T-cell (primary cell): Measurements from ENCODE around the gene CLEC4D. TPM values are rescaled to one million over a fixed set of nuclear protein-coding genes. Genes with fewer than 3 reads are reported as not detected.

Experiments
- ATAC-seq, 4 experiments: fragments of 200-7000 bp in 3 of 4; fragments of 150-1000 bp in 1 of 4; cut with Tn5 transposase; replicated peaks in 1 of 4; 1 replicate in 3 of 4; 2 replicates in 1 of 4; pipeline ENCODE4 v1.10.0; 2021; ENCODE audit warnings: moderate library complexity in 3 of 4, mild to moderate bottlenecking in 2 of 4, moderate number of reproducible peaks in 1 of 4
- CTCF ChIA-PET, 2 donors: fragments of 300-600 bp; sonication (Branson Sonifier 250); formaldehyde crosslinking; loops; one replicate each; lab custom pipeline; 2022; ENCODE audit warnings: antibody characterized with exemption in 2 of 2; lab: Charles Lee
- POLR2A ChIA-PET, 2 donors: fragments of 300-600 bp; sonication (Branson Sonifier 250); formaldehyde crosslinking; loops; one replicate each; lab custom pipeline; 2022; ENCODE audit warnings: antibody characterized with exemption in 2 of 2; lab: Charles Lee
- DNase-seq, 35 experiments: peaks; one replicate each; pipeline versions ENCODE4 v3.0.0 to v3.0.0-alpha.2; 2013 to 2023
- H3K27ac ChIP-seq: one replicate; pipeline ENCODE4 v1.5.1; 2013; ENCODE audit warnings: low read length
- H3K27me3 ChIP-seq, 2 experiments: replicated peaks in 1 of 2; 1 replicate in 1 of 2; 2 replicates in 1 of 2; pipeline versions ENCODE4 v1.6.1 to v1.7.0; 2013; ENCODE audit warnings: low read length in 1 of 2, mixed read lengths in 1 of 2; ENCODE audit not compliant: control insufficient read depth in 2 of 2, insufficient read depth in 2 of 2; ENCODE audit errors: extremely low read depth in 1 of 2
- H3K36me3 ChIP-seq, 2 donors: 1 replicate in 1 of 2; 2 replicates in 1 of 2; pipeline versions ENCODE4 v1.6.1 to v1.7.0; 2013; ENCODE audit warnings: low read length in 1 of 2; ENCODE audit not compliant: control insufficient read depth in 2 of 2, insufficient read depth in 1 of 2; ENCODE audit errors: extremely low read depth in 1 of 2
- H3K4me1 ChIP-seq, 2 experiments: 1 replicate in 1 of 2; 2 replicates in 1 of 2; pipeline versions ENCODE4 v1.6.1 to v1.7.0; 2013; ENCODE audit warnings: low read length in 2 of 2, mixed read lengths in 1 of 2; ENCODE audit not compliant: insufficient read depth in 2 of 2, control insufficient read depth in 1 of 2; ENCODE audit errors: extremely low read depth in 1 of 2
- H3K4me3 ChIP-seq, 2 donors: 1 replicate in 1 of 2; 2 replicates in 1 of 2; pipeline versions ENCODE4 v1.5.1 to v1.7.0; 2013; ENCODE audit warnings: mild to moderate bottlenecking in 2 of 2, low read length in 1 of 2, moderate library complexity in 1 of 2; ENCODE audit not compliant: control insufficient read depth in 1 of 2; ENCODE audit errors: extremely low read depth in 1 of 2
- H3K9me3 ChIP-seq: 2 replicates; pipeline ENCODE4 v1.7.0; 2013
- H3K27ac Mint-ChIP-seq, 2 donors: one replicate each; pipeline ENCODE4 v1.8.0; 2020 to 2021; ENCODE audit warnings: mild to moderate bottlenecking in 2 of 2, mixed read lengths in 2 of 2
- H3K27me3 Mint-ChIP-seq, 2 donors: one replicate each; pipeline ENCODE4 v1.8.0; 2021 to 2022; ENCODE audit warnings: mixed read lengths in 2 of 2
- H3K36me3 Mint-ChIP-seq: one replicate; pipeline ENCODE4 v1.8.0; 2021; ENCODE audit warnings: mixed read lengths
- H3K4me1 Mint-ChIP-seq, 3 donors: one replicate each; pipeline ENCODE4 v1.8.0; 2020 to 2022; ENCODE audit warnings: mixed read lengths in 3 of 3, mild to moderate bottlenecking in 1 of 3
- H3K4me3 Mint-ChIP-seq, 3 donors: one replicate each; pipeline ENCODE4 v1.8.0; 2020 to 2022; ENCODE audit warnings: mild to moderate bottlenecking in 3 of 3, mixed read lengths in 3 of 3, moderate library complexity in 3 of 3
- H3K9me3 Mint-ChIP-seq, 3 donors: one replicate each; pipeline ENCODE4 v1.8.0; 2020 to 2022; ENCODE audit warnings: mixed read lengths in 3 of 3
- WGBS: methylation state at CpG from one replicate; pipeline ENCODE4 v1.1.5; 2013; ENCODE audit warnings: missing lambda C conversion rate; ENCODE audit not compliant: insufficient coverage; 5-methylcytosine and 5-hydroxymethylcytosine counted together
- total RNA-seq, 35 experiments: library from RNA in 6 of 35; stranded (reverse) in 6 of 35; fragments of 120-200 nt in 1 of 35; gene quantifications; one replicate each; pipeline versions ENCODE4 v1.2.1 to v1.2.4 and lab custom pipeline; 2013 to 2026

The CLEC4D gene
- total RNA-seq (not detected), total RNA-seq (lab: John Stamatoyannopoulos, UW) (0 to 0.14 (median 0) reads per million in 29 experiments)
- not detected for total RNA-seq (2013)

DNA sequence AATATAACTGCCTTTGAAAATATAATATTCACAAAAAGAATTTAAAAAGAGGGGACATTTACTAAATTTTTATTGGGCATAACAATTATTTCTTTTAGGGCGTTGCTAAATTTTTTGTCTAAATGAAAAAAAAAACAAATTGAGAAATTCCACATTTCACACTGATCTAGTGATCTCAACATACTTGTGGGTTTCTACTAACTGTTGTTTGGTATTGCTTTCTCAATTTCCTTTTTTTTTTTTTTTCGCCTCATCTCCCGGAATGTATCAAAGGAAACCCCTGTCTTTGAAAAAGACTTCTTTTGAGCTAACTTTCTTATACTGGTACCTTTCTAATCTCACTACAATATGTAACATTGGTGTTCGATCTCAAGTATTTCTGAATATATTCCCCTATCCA is at the start of gene CLEC4D:
Gene CLEC4D, plus strand, starts transcription at position 248 of the 400 bp plus-strand sequence. CDS start 230 bp downstream, outside the sequence.
- DNase-seq (no peak), ATAC-seq (no peak)
- POLR2A ChIA-PET = interaction anchor here in 1 of 2 donors (0.6 kb wide), 1 partner anchor 9 kb away, joined by 9 read pairs; no protein-coding TSS in a partner anchor
- Histone ChIP-seq H3K4me1 (peaks cover 0 to 13% of the 10 kb centered on the region in 2 experiments), H3K4me3 (no peak within 1 kb of the TSS), H3K27me3 (peaks cover 0 to 16% of the 10 kb centered on the region in 2 experiments), H3K36me3 (no peaks in the 10 kb centered on the region), H3K9me3 (no peaks in the 10 kb centered on the region), H3K27ac (no peak within 1 kb of the TSS)
- CTCF ChIA-PET = interaction anchor here (0.6 to 0.7 kb wide), 2 partner anchors 9 to 1428 kb away, joined by 3 to 4 read pairs; no protein-coding TSS in a partner anchor
- WGBS = no CpG with 5 or more reads among the region's 4 CpGs
- no peak within 1 kb of the TSS for H3K4me3 Mint-ChIP-seq
- no peak within 1 kb of the TSS for H3K27ac Mint-ChIP-seq
- peaks cover 10 to 30% of the 10 kb centered on the region in 2 donors for H3K27me3 Mint-ChIP-seq
- peaks cover 0 to 4% (median 0%) of the 10 kb centered on the region in 3 donors for H3K4me1 Mint-ChIP-seq
- H3K9me3 Mint-ChIP-seq = no peaks in the 10 kb centered on the region
- no peaks in the 10 kb centered on the region for H3K36me3 Mint-ChIP-seq

DNA sequence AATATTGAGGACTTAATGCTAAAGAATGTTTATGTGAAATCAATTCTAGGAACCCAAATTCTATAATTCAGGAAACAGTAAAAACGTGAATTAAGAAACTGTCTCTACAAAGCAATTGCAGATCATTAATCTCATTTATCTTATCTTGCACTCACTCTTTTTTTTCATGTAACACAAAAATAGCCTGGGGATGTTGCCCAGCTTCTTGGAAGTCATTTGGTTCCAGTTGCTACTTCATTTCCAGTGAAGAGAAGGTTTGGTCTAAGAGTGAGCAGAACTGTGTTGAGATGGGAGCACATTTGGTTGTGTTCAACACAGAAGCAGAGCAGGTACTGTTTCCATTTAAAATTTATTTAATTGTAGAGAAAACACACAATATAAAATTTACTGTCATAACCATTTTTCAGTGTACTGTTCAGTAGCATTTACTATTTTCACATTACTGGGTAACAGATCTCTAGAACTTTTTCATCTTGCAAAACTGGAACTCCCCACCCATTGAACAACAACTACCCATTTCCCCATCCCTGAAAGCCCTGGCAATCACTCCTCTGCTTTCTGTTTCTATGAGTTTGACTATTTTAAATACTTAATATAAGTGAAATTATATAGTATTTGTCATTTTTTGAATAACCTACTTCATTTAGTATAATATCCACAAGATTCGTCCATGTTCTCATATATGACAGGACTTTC is 47.9 kb upstream of the CLEC4D start:
- no CpG with 5 or more reads among the region's 2 CpGs for WGBS
- H3K9me3 Mint-ChIP-seq = peaks cover 0 to 15% (median 4%) of the 10 kb centered on the region in 3 donors
- H3K4me3 ChIP-seq = no peak overlapping the region
- H3K27ac Mint-ChIP-seq = no peak overlapping the region
- no peaks in the 10 kb centered on the region for H3K4me1 Mint-ChIP-seq
- H3K27ac ChIP-seq = no peak overlapping the region
- no peaks in the 10 kb centered on the region for H3K4me1 ChIP-seq
- ATAC-seq (no peak), DNase-seq (no peak)
- H3K27me3 ChIP-seq = peaks cover 0 to 4% of the 10 kb centered on the region in 2 experiments
- ChIA-PET POLR2A (no interaction called here), CTCF (no interaction called here)
- no peaks in the 10 kb centered on the region for H3K36me3 Mint-ChIP-seq
- no peaks in the 10 kb centered on the region for H3K36me3 ChIP-seq
- H3K4me3 Mint-ChIP-seq = no peak overlapping the region
- H3K27me3 Mint-ChIP-seq = peaks cover 8 to 12% of the 10 kb centered on the region in 2 donors
- no peaks in the 10 kb centered on the region for H3K9me3 ChIP-seq

DNA sequence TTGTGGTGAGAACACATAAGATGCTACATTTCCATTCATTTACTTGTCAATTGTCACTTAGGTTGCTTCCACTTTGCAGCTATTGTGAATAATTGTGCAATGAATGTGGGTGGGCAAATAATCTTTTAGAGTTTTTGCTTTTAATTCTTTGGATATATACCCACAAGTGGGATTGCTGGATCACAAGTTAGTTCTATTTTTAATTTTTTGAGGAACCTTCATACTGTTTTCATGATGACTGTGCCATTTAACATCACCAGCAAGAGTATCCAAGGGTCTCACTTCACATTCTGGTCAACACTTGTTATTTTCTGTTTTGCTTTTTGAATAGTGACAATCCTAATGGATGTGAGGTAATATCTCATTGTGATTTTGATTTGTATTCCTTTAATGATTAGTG is 47.1 kb upstream of the CLEC4D start:
- H3K4me3 ChIP-seq = no peak overlapping the region
- Mint-ChIP-seq H3K4me3 (no peak overlapping the region), H3K36me3 (no peaks in the 10 kb centered on the region), H3K27me3 (peaks cover 8 to 12% of the 10 kb centered on the region in 2 donors), H3K27ac (no peak overlapping the region), H3K4me1 (no peaks in the 10 kb centered on the region), H3K9me3 (peaks cover 0 to 15% (median 4%) of the 10 kb centered on the region in 3 donors)
- POLR2A ChIA-PET = no interaction called here
- no peaks in the 10 kb centered on the region for H3K36me3 ChIP-seq
- H3K9me3 ChIP-seq = no peaks in the 10 kb centered on the region
- CTCF ChIA-PET = no interaction called here
- no peaks in the 10 kb centered on the region for H3K27me3 ChIP-seq
- ATAC-seq (no peak), DNase-seq (no peak)
- no peak overlapping the region for H3K27ac ChIP-seq
- no peaks in the 10 kb centered on the region for H3K4me1 ChIP-seq

DNA sequence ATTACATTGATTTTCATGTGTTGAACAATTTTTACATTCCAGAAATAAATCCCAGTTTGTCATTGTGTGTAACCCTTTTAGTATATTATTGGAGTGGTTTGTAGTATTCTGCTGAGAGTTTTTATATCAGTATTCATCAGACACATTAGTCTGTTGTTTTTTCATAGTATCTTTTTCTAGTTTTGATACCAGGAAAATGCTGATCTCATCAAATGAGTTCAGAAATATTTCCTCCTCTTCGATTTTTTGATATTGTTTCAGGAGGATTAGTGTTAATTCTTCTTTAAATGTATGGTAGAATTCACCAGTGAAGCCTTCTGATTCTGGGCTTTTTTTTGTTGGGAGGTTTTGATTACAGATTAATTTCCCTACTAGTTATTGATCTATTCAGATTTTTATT is 42.2 kb upstream of the CLEC4D start:
- H3K4me3 ChIP-seq = no peak overlapping the region
- Mint-ChIP-seq H3K36me3 (no peaks in the 10 kb centered on the region), H3K4me1 (no peaks in the 10 kb centered on the region), H3K4me3 (no peak overlapping the region), H3K27me3 (peaks cover 15 to 29% of the 10 kb centered on the region in 2 donors), H3K27ac (no peak overlapping the region), H3K9me3 (peaks cover 0 to 15% (median 4%) of the 10 kb centered on the region in 3 donors)
- DNase-seq = no peak
- ATAC-seq = no peak
- no peaks in the 10 kb centered on the region for H3K27me3 ChIP-seq
- H3K9me3 ChIP-seq = no peaks in the 10 kb centered on the region
- H3K27ac ChIP-seq = no peak overlapping the region
- POLR2A ChIA-PET = no interaction called here
- WGBS = no CpG with 5 or more reads among the region's 1 CpG
- H3K36me3 ChIP-seq = no peaks in the 10 kb centered on the region
- no peaks in the 10 kb centered on the region for H3K4me1 ChIP-seq
- CTCF ChIA-PET = no interaction called here

DNA sequence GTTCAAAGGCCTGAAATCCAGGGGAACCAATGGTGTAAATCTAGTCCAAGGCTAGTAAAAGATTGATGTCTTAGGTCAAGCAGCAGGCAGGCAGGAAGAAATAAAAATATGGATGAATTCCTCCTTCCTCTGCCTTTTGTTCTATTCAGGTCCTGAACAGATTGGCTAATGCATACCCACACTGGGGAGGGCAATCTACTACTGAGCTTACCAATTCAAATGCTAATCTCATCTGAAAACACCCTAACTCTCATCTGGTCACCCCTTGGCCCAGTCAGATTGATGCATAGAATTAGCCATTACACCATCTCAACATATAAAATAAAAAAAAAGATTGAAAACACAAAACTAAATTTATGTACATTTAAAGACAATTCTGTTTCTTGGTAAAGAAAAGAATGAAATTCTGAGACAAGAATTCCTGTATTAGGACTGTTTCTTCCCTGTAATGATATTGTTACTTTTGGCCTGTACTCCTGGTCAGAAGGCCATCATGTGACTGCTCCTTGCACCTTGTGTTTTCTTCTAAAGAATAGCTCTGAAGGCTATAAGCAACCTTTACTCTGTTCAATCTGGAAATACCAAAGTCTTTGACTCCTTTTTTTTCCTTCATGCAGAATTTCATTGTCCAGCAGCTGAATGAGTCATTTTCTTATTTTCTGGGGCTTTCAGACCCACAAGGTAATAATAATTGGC is 37.6 kb upstream of the CLEC4D start:
- Mint-ChIP-seq H3K27ac (no peak overlapping the region), H3K4me1 (no peaks in the 10 kb centered on the region), H3K27me3 (peaks cover 8 to 25% of the 10 kb centered on the region in 2 donors), H3K4me3 (no peak overlapping the region), H3K36me3 (no peaks in the 10 kb centered on the region), H3K9me3 (peaks cover 0 to under 1% (median 0%) of the 10 kb centered on the region in 3 donors)
- ATAC-seq (no peak), DNase-seq (no peak)
- ChIA-PET POLR2A (no interaction called here), CTCF (no interaction called here)
- H3K4me3 ChIP-seq = no peak overlapping the region
- H3K4me1 ChIP-seq = no peaks in the 10 kb centered on the region
- H3K36me3 ChIP-seq = no peaks in the 10 kb centered on the region
- H3K27me3 ChIP-seq = no peaks in the 10 kb centered on the region
- H3K27ac ChIP-seq = no peak overlapping the region
- no peaks in the 10 kb centered on the region for H3K9me3 ChIP-seq

DNA sequence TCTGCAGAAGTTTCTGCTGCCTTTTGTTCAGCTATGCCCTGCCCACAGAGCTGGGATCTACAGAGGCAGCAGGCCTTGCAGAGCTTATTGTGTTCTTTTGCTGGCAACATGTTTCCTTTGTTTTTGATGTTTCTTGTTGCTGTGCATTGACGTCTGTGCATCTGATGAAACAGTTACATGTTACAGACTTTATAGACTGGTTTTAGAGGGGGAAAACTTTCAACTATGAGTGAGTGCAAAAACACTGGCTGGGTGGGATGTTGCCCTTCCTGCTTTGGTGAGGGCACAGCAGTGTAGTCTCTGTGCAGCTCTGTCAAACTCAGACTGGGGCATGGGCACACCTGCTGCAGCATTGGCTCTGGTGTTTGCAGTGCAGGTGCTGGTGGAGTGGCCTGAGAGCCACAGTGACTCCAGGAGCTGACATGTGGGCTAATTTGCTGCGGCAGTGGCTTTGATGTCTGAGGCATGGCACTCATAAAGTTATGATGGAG is 30.7 kb upstream of the CLEC4D start:
- WGBS = 43% methylated on average over 2 of the region's 2 CpGs
- DNase-seq (peak in 8 of 35 experiments; percentile 0 to 28 (median 6)), ATAC-seq (peak in 3 of 4 experiments; percentile 43 to 89 (median 63))
- peaks cover 0 to 8% of the 10 kb centered on the region in 2 experiments for H3K27me3 ChIP-seq
- CTCF ChIA-PET = no interaction called here
- H3K4me1 ChIP-seq = peaks cover 12 to 15% of the 10 kb centered on the region in 2 experiments
- no peak overlapping the region for H3K27ac ChIP-seq
- peaks cover 0 to 4% (median 0%) of the 10 kb centered on the region in 3 donors for H3K9me3 Mint-ChIP-seq
- no peak overlapping the region for H3K4me3 Mint-ChIP-seq
- peaks cover 10 to 16% (median 16%) of the 10 kb centered on the region in 3 donors for H3K4me1 Mint-ChIP-seq
- POLR2A ChIA-PET = no interaction called here
- no peaks in the 10 kb centered on the region for H3K36me3 ChIP-seq
- H3K36me3 Mint-ChIP-seq = no peaks in the 10 kb centered on the region
- H3K27me3 Mint-ChIP-seq = peaks cover 0 to 4% of the 10 kb centered on the region in 2 donors
- no peaks in the 10 kb centered on the region for H3K9me3 ChIP-seq
- no peak overlapping the region for H3K4me3 ChIP-seq
- peak overlapping the region in 1 of 2 donors; percentile 87 for H3K27ac Mint-ChIP-seq
